AG10803 (cell line): ENCODE measurements around the gene TRIM72.

ENCODE experiments used
- DNase-seq: peaks from one replicate; pipeline ENCODE4 v3.0.0; 2010; ENCODE audit warnings: low read depth
- H3K4me3 ChIP-seq: 2 replicates; pipeline ENCODE4 v1.5.1; 2011; ENCODE audit warnings: mild to moderate bottlenecking, low read length, control low read depth
- TF ChIP-seq, protein P1 (sequence below): conservative IDR thresholded peaks from 2 replicates; pipeline ENCODE4 v1.5.1; 2011; ENCODE audit warnings: mild to moderate bottlenecking, low read length, control low read depth, inconsistent platforms

Gene TRIM72

GRCh38 chr16:31186930-31187807 lies 26.8 kb upstream of the TRIM72 start:
- TF ChIP-seq, protein P1, sequence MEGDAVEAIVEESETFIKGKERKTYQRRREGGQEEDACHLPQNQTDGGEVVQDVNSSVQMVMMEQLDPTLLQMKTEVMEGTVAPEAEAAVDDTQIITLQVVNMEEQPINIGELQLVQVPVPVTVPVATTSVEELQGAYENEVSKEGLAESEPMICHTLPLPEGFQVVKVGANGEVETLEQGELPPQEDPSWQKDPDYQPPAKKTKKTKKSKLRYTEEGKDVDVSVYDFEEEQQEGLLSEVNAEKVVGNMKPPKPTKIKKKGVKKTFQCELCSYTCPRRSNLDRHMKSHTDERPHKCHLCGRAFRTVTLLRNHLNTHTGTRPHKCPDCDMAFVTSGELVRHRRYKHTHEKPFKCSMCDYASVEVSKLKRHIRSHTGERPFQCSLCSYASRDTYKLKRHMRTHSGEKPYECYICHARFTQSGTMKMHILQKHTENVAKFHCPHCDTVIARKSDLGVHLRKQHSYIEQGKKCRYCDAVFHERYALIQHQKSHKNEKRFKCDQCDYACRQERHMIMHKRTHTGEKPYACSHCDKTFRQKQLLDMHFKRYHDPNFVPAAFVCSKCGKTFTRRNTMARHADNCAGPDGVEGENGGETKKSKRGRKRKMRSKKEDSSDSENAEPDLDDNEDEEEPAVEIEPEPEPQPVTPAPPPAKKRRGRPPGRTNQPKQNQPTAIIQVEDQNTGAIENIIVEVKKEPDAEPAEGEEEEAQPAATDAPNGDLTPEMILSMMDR = no peak
- DNase-seq = no peak
- H3K4me3 ChIP-seq = no peak overlapping the region

DNA sequence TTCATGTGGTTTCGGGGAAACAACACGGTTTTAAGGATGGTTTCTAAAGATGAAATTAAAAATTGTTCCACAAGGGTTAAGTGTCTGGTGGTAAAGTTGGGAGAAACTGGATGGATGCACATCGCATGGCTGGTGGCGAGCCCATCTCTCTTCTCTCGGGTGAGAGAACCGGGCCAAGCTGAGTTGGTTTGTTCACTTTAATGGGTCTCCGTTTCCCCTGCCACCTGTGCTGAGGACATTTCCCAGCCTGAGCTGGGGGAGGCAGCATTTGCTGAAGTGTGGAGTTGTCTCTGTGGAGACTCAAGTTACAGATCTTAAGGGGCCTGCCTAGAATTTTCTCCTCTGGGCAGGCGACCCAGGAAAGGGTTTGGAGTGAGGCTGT lies 26.1 kb upstream of the TRIM72 start:
- TF ChIP-seq, protein P1 = no peak
- H3K4me3 ChIP-seq = no peak overlapping the region
- no peak for DNase-seq

- DNase-seq = no peak
- no peak overlapping the region for H3K4me3 ChIP-seq
- TF ChIP-seq, protein P1 = no peak
These were observed 25.2 kb upstream of the TRIM72 start for GRCh38 chr16:31188450-31189411.

DNA sequence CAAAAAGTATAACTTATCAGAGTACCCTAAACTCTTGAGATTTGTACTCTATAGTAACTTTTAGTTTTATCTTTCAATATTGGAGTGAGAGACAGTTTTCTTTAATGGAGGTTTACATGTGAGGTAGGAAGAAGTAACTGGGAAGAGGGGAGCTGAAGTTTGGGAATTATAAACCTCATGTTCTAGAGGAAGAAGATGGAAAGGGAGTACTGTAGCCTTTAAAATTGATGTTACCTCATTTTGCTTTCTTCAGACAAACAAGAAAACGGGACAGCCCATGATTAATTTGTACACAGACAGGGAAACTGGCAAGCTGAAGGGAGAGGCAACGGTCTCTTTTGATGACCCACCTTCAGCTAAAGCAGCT lies 24.5 kb upstream of the TRIM72 start:
- TF ChIP-seq, protein P1 = no peak
- DNase-seq = no peak

DNA sequence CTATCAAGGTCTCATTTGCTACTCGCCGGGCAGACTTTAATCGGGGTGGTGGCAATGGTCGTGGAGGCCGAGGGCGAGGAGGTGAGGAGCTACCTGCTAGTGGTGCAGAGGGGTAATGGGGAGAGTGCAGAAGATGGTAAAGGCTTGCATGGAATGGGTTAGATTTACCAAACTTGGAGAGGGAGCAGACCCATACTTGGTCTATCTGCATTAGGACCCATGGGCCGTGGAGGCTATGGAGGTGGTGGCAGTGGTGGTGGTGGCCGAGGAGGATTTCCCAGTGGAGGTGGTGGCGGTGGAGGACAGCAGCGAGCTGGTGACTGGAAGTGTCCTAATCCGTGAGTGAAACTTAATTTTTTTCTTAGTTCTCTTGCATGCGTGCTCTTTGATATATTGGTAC lies 23.9 kb upstream of the TRIM72 start:
- H3K4me3 ChIP-seq = no peak overlapping the region
- no peak for DNase-seq
- TF ChIP-seq, protein P1 = no peak

More for the DNA sequence above, 24.5 kb upstream of the TRIM72 start:
- no peak overlapping the region for H3K4me3 ChIP-seq

- H3K4me3 ChIP-seq = no peak overlapping the region
- TF ChIP-seq, protein P1 = no peak
- no peak for DNase-seq
These were observed 23.0 kb upstream of the TRIM72 start for GRCh38 chr16:31190818-31191444.
